ENCODE results near the gene HERPUD1. TPM values are rescaled to one million over a fixed set of nuclear protein-coding genes. Genes with fewer than 3 reads are reported as not detected.

The HERPUD1 gene
- total RNA-seq, 1 experiment from 2014 or later: 27.1 TPM

Other genes starting within 250 kb of the HERPUD1 start
- 138 and 157 TPM in 2 replicates for gene MT1X, start 249.7 kb upstream of the HERPUD1 start, total RNA-seq (2014; rRNA removed; shearing (Covaris generic))
- 133 and 144 TPM in 2 replicates for gene NUP93, start 202.0 kb upstream of the HERPUD1 start, total RNA-seq (2014; rRNA removed; shearing (Covaris generic))
- not detected in 2 replicates for gene SLC12A3, start 66.9 kb upstream of the HERPUD1 start, total RNA-seq (2014; rRNA removed; shearing (Covaris generic))
- not detected in 2 replicates for gene CETP, start 29.8 kb downstream of the HERPUD1 start, total RNA-seq (2014; rRNA removed; shearing (Covaris generic))
- 0.80 and 0.85 TPM in 2 replicates for gene NLRC5, start 57.4 kb downstream of the HERPUD1 start, total RNA-seq (2014; rRNA removed; shearing (Covaris generic))
- 19.4 and 21.1 TPM in 2 replicates for gene CPNE2, start 160.4 kb downstream of the HERPUD1 start, total RNA-seq (2014; rRNA removed; shearing (Covaris generic))

Measured in H7 (cell line).